Skeletal muscle tissue (tissue), 4 donors: ENCODE measurements around the gene RB1. TPM values are rescaled to one million over a fixed set of nuclear protein-coding genes. Genes with fewer than 3 reads are reported as not detected.
A peak's percentile ranks its signal among the peaks of the same experiment; 100 is the strongest.

Experiments
- H3K27ac ChIP-seq: one replicate; pipeline ENCODE4 v1.7.0; 2013; ENCODE audit warnings: mild to moderate bottlenecking, low read depth, low read length, inconsistent platforms
- H3K27me3 ChIP-seq, 3 donors: one replicate each; pipeline ENCODE4 v1.7.0; 2013; ENCODE audit warnings: low read length in 3 of 3; ENCODE audit not compliant: control insufficient read depth in 3 of 3, insufficient read depth in 3 of 3
- H3K36me3 ChIP-seq, 3 donors: one replicate each; pipeline ENCODE4 v1.7.0; 2013; ENCODE audit warnings: low read length in 3 of 3; ENCODE audit not compliant: control insufficient read depth in 3 of 3, insufficient read depth in 3 of 3
- H3K4me1 ChIP-seq, 3 donors: one replicate each; pipeline ENCODE4 v1.7.0; 2013; ENCODE audit warnings: low read length in 3 of 3, mild to moderate bottlenecking in 3 of 3; ENCODE audit not compliant: control insufficient read depth in 3 of 3, insufficient read depth in 3 of 3
- H3K4me3 ChIP-seq, 3 donors: one replicate each; pipeline ENCODE4 v1.7.0; 2013; ENCODE audit warnings: low read length in 3 of 3
- H3K9ac ChIP-seq, 3 donors: one replicate each; pipeline ENCODE4 v1.7.0; 2013; ENCODE audit warnings: low read length in 3 of 3, mild to moderate bottlenecking in 3 of 3, moderate library complexity in 2 of 3, low read depth in 1 of 3
- H3K9me3 ChIP-seq, 3 donors: one replicate each; pipeline ENCODE4 v1.7.0; 2013; ENCODE audit warnings: low read length in 3 of 3; ENCODE audit not compliant: control insufficient read depth in 3 of 3
- total RNA-seq: library from RNA; depleted of rRNA; stranded (reverse); fragments of >200 nt; gene quantifications from one replicate; pipeline ENCODE4 v1.2.3, GENCODE V29; 2014
- donor health status: Osteomylitis.

Gene RB1
- total RNA-seq, 1 donor from 2014 or later: 39.7 TPM

DNA sequence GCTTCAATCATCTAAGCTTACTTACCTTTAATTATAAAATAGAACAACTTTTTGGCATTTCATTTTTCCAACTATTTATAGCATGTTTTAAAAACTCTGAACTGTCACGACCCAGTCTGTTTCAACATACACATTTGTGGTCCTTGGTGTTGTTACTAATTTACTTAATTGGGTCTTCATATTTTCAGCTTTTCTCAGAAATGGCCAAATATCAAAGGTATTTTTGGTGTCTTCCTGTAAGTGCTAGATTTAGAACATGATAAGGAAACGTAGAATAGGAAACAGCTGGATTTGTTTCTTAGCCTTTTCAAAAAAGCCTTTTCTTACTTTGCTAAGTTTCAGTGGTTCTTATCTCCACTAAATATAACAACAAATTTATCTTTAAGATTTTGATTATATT is 97.9 kb downstream of the RB1 start:
- H3K4me1 ChIP-seq: peaks cover 0 to 5% (median 2%) of the 10 kb centered on the region in 3 donors
- no peaks in the 10 kb centered on the region for H3K27me3 ChIP-seq
- no peaks in the 10 kb centered on the region for H3K36me3 ChIP-seq
- no peak overlapping the region for H3K4me3 ChIP-seq
- peak overlapping the region; percentile 59 for H3K27ac ChIP-seq
- no peak overlapping the region for H3K9ac ChIP-seq
- no peaks in the 10 kb centered on the region for H3K9me3 ChIP-seq

DNA sequence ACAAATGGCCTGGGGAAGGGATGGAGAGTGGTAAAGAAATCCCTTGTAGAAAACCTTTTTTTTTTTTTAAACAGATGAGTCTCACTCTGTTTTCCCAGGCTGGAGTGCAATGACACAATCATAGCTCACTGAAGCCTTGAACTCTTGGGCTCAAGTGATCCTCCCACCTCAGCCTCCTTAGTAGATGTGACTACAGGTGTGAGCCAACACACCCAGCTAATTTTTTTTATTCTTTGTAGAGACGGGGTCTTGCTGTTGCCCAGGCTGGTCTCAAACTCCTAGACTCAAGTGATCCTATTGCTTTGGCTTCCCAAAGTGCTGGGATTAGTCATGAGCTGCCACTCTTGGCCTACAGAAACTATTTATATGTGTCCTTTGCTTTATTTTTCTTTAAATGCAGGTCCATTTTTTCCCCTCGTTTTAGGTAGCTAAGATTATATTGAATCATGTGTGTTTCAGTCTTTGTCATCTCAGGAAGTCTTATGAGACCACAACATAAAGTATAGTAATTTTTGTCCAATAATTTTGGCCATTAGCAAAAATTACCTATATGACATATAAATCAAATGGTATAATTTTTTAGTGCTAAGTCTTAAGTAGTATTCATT is 98.9 kb downstream of the RB1 start:
- Histone ChIP-seq H3K9ac (no peak overlapping the region), H3K27me3 (no peaks in the 10 kb centered on the region), H3K4me1 (peaks cover 0 to 5% (median 2%) of the 10 kb centered on the region in 3 donors), H3K9me3 (no peaks in the 10 kb centered on the region), H3K4me3 (no peak overlapping the region), H3K27ac (peak overlapping the region; percentile 22), H3K36me3 (no peaks in the 10 kb centered on the region)

DNA sequence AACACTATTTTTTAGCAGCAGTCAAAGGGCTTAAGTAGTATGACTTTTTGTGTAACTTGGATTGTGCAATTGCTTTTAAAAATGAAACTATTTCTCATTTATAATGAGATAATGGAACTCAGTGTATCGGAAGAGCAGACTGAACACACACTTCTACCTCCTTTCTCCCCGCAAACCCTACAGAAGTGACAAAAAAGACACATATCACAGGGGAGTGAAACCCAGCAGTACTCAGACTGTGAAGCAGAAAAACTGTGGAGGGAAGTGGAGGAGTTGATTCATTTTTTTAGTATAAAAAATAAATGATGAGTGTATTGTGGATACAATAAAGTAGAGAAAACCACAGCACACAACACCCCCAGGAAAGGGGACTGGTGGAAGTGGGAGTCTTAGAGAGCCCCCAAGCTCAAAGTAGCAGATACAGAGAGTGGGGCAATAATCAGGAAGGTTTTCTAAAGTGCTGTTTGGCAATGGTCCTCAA is 99.6 kb downstream of the RB1 start:
- H3K27ac ChIP-seq: peak overlapping the region; percentile 48
- no peaks in the 10 kb centered on the region for H3K36me3 ChIP-seq
- peaks cover 0 to 5% (median 2%) of the 10 kb centered on the region in 3 donors for H3K4me1 ChIP-seq
- H3K9me3 ChIP-seq: no peaks in the 10 kb centered on the region
- peak overlapping the region in 1 of 3 donors; percentile 11 for H3K9ac ChIP-seq
- no peaks in the 10 kb centered on the region for H3K27me3 ChIP-seq
- no peak overlapping the region for H3K4me3 ChIP-seq

DNA sequence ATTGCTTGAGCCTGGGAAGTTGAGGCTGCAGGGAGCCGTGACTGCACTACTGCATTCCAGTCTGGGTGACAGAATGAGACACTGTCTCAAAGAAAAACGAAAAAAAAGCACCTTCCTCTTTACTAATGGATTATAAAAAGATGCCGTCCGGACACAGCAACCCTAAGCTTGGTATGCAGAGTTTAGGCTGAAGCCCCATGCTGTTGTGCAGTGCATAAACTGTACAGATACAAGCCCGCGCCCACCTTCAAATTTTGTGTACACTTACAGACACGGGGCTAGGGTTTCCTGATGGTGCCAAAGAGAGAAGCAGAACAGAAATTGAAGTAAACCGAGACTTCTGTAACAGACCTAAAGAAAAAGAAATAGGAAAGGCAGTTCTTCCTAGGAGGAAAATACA is 100.4 kb downstream of the RB1 start:
- Histone ChIP-seq H3K9me3 (no peaks in the 10 kb centered on the region), H3K27ac (peak overlapping the region; percentile 48), H3K27me3 (no peaks in the 10 kb centered on the region), H3K4me3 (peak overlapping the region in 1 of 3 donors; percentile 25), H3K36me3 (no peaks in the 10 kb centered on the region), H3K9ac (no peak overlapping the region), H3K4me1 (peaks cover 0 to 5% (median 2%) of the 10 kb centered on the region in 3 donors)

DNA sequence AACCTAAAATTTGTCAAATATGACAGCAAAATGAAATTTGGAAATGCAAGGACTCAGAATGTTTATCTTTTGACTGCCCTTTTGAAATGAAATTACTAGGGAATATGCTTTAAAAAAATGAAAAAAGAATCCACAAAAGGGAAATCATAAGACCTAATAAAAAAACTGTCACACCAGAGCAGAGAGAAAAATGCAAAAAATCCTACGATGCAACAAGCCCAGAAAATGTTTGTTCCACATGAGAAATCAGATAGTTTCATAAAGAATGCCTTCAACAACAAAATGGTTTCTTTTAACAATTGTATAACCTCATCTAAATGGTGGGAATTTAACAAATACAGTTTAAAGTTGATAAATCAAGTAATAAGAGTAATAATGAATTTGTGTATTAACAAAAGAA is 101.4 kb downstream of the RB1 start:
- H3K4me1 ChIP-seq: peaks cover 0 to 6% (median 2%) of the 10 kb centered on the region in 3 donors
- H3K9ac ChIP-seq: no peak overlapping the region
- no peak overlapping the region for H3K4me3 ChIP-seq
- peak overlapping the region; percentile 48 for H3K27ac ChIP-seq
- no peaks in the 10 kb centered on the region for H3K9me3 ChIP-seq
- peaks cover 0 to under 1% (median 0%) of the 10 kb centered on the region in 3 donors for H3K36me3 ChIP-seq
- no peaks in the 10 kb centered on the region for H3K27me3 ChIP-seq

DNA sequence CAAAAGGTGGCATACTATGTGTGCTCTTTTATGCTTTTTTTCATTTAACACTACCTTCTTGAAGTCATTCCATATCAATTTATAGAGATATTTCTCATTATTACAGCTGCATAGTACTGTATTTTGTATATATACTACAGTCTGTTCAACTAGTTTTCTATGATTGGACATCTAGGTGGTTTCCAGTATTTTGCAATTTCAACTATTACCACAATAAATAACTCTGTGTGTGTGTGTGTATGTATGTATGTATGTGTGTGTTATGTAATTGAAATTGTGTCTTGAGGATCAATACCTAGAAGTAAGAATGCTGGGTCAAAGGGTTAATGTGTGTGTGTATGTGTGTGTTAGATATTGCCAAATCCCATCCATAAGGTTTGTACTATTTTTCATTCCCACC is 102.3 kb downstream of the RB1 start:
- no peaks in the 10 kb centered on the region for H3K27me3 ChIP-seq
- H3K9ac ChIP-seq: no peak overlapping the region
- H3K4me3 ChIP-seq: no peak overlapping the region
- no peaks in the 10 kb centered on the region for H3K9me3 ChIP-seq
- peaks cover 0 to 4% (median 0%) of the 10 kb centered on the region in 3 donors for H3K36me3 ChIP-seq
- no peak overlapping the region for H3K27ac ChIP-seq
- H3K4me1 ChIP-seq: peaks cover 0 to 6% (median 0%) of the 10 kb centered on the region in 3 donors

DNA sequence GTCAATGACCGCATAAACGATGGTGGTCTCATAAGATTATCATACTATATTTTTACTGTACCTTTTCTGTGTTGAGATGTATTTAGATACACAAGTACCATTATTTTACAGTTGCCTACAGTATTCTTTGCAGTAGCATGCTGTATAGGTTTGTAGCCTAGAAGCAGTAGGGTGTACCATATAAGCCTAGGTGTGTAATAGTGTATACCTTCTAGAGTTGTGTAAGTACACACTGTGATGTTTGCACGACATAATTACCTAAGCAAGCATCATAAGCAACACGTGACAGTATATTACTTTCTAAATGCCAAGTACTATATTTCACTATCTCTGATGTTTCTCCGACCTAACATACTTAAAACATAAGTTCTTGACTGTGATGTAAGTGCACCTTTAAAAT is 106.6 kb downstream of the RB1 start:
- H3K4me1 ChIP-seq: peaks cover 0 to 3% (median 0%) of the 10 kb centered on the region in 3 donors
- H3K27me3 ChIP-seq: no peaks in the 10 kb centered on the region
- H3K9me3 ChIP-seq: no peaks in the 10 kb centered on the region
- peak overlapping the region; percentile 6 for H3K27ac ChIP-seq
- H3K9ac ChIP-seq: peak overlapping the region in 2 of 3 donors; percentile 1 to 8
- H3K36me3 ChIP-seq: peaks cover 0 to 4% (median 0%) of the 10 kb centered on the region in 3 donors
- peak overlapping the region in 2 of 3 donors; percentile 9 to 75 for H3K4me3 ChIP-seq

DNA sequence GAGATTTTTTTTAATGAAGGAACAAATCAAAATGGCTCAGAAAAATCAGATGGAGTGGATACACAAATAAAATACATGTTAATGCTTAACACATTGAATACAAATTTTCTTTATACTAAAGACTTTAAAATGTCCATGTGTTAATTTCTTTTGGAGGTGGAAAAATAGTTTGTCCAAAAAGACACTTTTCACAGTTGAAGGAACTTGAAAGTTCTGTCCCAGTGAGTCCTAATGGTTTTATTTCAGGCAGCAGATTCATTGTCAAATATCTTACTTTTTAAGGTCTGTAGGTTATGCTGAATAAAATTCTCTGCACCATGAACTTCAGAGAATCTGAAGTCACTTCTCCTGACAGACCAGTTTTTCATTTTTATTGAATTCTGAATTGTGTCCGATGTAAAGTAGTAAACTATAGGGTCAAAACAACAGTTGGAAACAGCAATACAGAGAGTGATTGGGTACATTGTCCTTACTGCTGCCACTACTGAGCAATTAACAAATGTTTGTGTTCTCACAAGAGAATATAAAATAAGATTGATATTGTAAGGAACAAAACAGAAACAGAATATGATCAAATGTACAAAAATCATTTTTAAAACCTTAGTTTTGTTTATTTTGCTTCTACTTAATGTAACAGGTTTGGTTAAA is 107.7 kb downstream of the RB1 start:
- Histone ChIP-seq H3K27ac (peak overlapping the region; percentile 85), H3K9ac (peak overlapping the region; percentile 10 to 80 (median 48)), H3K27me3 (no peaks in the 10 kb centered on the region)

DNA sequence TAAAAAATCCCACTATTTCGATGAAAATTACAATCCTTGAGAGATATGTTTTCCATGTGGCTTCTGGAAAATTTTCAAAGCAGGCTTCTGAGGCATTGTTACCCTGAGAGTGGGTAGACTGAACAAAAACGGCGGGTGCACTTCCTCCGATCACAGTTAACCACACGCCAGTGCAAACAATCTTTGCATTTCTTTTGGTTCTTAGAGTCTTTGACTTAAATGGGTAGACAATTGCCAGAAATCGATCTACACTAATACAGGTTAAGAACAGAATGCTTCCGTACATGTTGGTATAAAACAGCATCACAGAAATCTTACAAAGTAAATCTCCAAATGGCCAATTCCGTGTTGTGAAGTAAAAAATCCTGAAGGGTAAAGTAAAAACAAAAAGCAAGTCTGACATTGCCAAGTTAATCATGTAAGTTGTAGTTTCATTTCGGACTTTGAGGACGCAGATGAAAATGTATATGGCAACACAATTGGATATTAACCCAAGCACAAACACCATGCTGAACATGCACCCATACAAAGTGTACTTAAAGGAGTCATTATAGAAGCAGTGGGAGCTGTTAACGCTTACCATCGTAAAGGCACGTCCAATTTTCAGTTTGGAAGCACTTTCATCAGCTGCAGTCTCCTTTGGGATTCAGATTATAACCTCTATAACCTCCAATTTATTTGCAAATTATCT is 108.4 kb downstream of the RB1 start:
- peak overlapping the region; percentile 10 to 80 (median 48) for H3K9ac ChIP-seq
- H3K9me3 ChIP-seq: no peaks in the 10 kb centered on the region

More for the DNA sequence above, 107.7 kb downstream of the RB1 start:
- Histone ChIP-seq H3K4me1 (peaks cover 0 to 3% (median 0%) of the 10 kb centered on the region in 3 donors), H3K4me3 (peak overlapping the region; percentile 45 to 85 (median 66)), H3K9me3 (no peaks in the 10 kb centered on the region), H3K36me3 (peaks cover 0 to 6% (median 0%) of the 10 kb centered on the region in 3 donors)

More for the DNA sequence above, 108.4 kb downstream of the RB1 start:
- Histone ChIP-seq H3K27me3 (no peaks in the 10 kb centered on the region), H3K27ac (peak overlapping the region; percentile 85), H3K36me3 (peaks cover 0 to 7% (median under 1%) of the 10 kb centered on the region in 3 donors), H3K4me3 (peak overlapping the region; percentile 45 to 85 (median 66)), H3K4me1 (peaks cover 0 to 3% (median 0%) of the 10 kb centered on the region in 3 donors)
